Measurements from ENCODE around the gene TMTC2. TPM values are rescaled to one million over a fixed set of nuclear protein-coding genes. Genes with fewer than 3 reads are reported as not detected.

Gene TMTC2
- total and polyA plus RNA-seq, 12 donors, result 1.6 to 4.4 (median 2.7) TPM

GRCh38 chr12:82838131-82838551, 151.4 kb downstream of the TMTC2 start:
- intact Hi-C loops (cut with DNase I), result no loop called here
- peaks cover 0 to 12% of the 10 kb centered on the region in 2 donors for H3K4me1 ChIP-seq (replicated peaks in 1 of 2)
- WGBS, 4 donors, result 73 to 88% (median 81%) methylated on average over 1 of the region's 1 CpG

GRCh38 chr12:82838827-82839226, 152.1 kb downstream of the TMTC2 start:
- intact Hi-C loops (cut with DNase I), result no loop called here
- WGBS, 4 donors, result 80 to 90% (median 85%) methylated on average over 1 of the region's 1 CpG
- no peak overlapping the region for H3K27ac ChIP-seq

More at GRCh38 chr12:82838131-82838551, 151.4 kb downstream of the TMTC2 start:
- H3K9me3 ChIP-seq (replicated peaks in 1 of 3), result no peaks in the 10 kb centered on the region
- no peak for DNase-seq
- no peaks in the 10 kb centered on the region for H3K27me3 ChIP-seq
- H3K27ac ChIP-seq, result no peak overlapping the region
- no peaks in the 10 kb centered on the region for H3K36me3 ChIP-seq (replicated peaks in 1 of 2)
- no peak overlapping the region for H3K4me3 ChIP-seq
- TF ChIP-seq, protein P1, sequence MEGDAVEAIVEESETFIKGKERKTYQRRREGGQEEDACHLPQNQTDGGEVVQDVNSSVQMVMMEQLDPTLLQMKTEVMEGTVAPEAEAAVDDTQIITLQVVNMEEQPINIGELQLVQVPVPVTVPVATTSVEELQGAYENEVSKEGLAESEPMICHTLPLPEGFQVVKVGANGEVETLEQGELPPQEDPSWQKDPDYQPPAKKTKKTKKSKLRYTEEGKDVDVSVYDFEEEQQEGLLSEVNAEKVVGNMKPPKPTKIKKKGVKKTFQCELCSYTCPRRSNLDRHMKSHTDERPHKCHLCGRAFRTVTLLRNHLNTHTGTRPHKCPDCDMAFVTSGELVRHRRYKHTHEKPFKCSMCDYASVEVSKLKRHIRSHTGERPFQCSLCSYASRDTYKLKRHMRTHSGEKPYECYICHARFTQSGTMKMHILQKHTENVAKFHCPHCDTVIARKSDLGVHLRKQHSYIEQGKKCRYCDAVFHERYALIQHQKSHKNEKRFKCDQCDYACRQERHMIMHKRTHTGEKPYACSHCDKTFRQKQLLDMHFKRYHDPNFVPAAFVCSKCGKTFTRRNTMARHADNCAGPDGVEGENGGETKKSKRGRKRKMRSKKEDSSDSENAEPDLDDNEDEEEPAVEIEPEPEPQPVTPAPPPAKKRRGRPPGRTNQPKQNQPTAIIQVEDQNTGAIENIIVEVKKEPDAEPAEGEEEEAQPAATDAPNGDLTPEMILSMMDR (IDR thresholded peaks at IDR 0.05), result no peak
- TF ChIP-seq POLR2A (IDR thresholded peaks at IDR 0.05), result no peak

DNA sequence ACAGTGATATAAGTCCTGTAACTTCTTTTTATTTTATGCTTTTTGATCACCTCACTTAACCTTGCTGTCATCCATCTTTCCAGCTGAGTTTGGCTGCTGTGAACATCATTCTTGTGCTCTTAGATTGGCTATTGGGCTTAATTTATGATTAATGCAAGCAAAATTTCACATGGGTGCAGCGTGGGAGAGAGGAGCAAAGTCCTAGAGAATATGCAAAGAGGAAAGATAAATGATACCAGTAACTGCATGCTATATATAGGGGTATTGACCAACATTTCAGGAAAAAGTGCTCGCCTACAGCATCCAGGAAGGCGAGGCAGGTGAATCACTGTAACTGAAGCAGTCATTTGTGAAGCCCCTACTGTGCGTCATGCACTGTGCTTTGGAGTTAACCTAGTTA, 153.1 kb downstream of the TMTC2 start:
- H3K36me3 ChIP-seq (replicated peaks in 1 of 2), result no peaks in the 10 kb centered on the region
- no peak for DNase-seq
- intact Hi-C loops (cut with DNase I), result no loop called here
- H3K27me3 ChIP-seq, result no peaks in the 10 kb centered on the region
- no peak overlapping the region for H3K4me3 ChIP-seq
- no peak overlapping the region for H3K27ac ChIP-seq
- TF ChIP-seq, protein P1 (IDR thresholded peaks at IDR 0.05), result no peak
- TF ChIP-seq POLR2A (IDR thresholded peaks at IDR 0.05), result no peak
- no peaks in the 10 kb centered on the region for H3K9me3 ChIP-seq (replicated peaks in 1 of 3)
- peaks cover 0 to 8% of the 10 kb centered on the region in 2 donors for H3K4me1 ChIP-seq (replicated peaks in 1 of 2)
- WGBS, 4 donors, result 80 to 88% (median 84%) methylated on average over 4 of the region's 4 CpGs

More at GRCh38 chr12:82838827-82839226, 152.1 kb downstream of the TMTC2 start:
- DNase-seq, result no peak
- TF ChIP-seq POLR2A (IDR thresholded peaks at IDR 0.05), result no peak
- TF ChIP-seq, protein P1 (IDR thresholded peaks at IDR 0.05), result no peak
- Histone ChIP-seq H3K4me1 (replicated peaks in 1 of 2) (peaks cover 0 to 12% of the 10 kb centered on the region in 2 donors), H3K4me3 (no peak overlapping the region), H3K27me3 (no peaks in the 10 kb centered on the region), H3K9me3 (replicated peaks in 1 of 3) (no peaks in the 10 kb centered on the region), H3K36me3 (replicated peaks in 1 of 2) (no peaks in the 10 kb centered on the region)

GRCh38 chr12:82841487-82841904, 154.8 kb downstream of the TMTC2 start:
- peaks cover 0 to 5% of the 10 kb centered on the region in 2 donors for H3K4me1 ChIP-seq (replicated peaks in 1 of 2)
- TF ChIP-seq POLR2A (IDR thresholded peaks at IDR 0.05), result no peak
- TF ChIP-seq, protein P1 (IDR thresholded peaks at IDR 0.05), result no peak
- H3K4me3 ChIP-seq, result no peak overlapping the region
- no peak overlapping the region for H3K27ac ChIP-seq
- DNase-seq, result no peak
- no peaks in the 10 kb centered on the region for H3K36me3 ChIP-seq (replicated peaks in 1 of 2)
- no peaks in the 10 kb centered on the region for H3K9me3 ChIP-seq (replicated peaks in 1 of 3)
- 87 to 91% (median 88%) methylated on average over 7 of the region's 7 CpGs for WGBS, 4 donors
- no peaks in the 10 kb centered on the region for H3K27me3 ChIP-seq
- intact Hi-C loops (cut with DNase I), result no loop called here

All from adrenal gland (tissue), 12 donors.